GM19043 (cell line): ENCODE measurements around the gene WDFY4.

Experiments
- ATAC-seq: cut with Tn5 transposase; IDR thresholded peaks from one replicate; pipeline ENCODE4 v1.9.1; 2021; ENCODE audit warnings: low read depth; ENCODE audit not compliant: unreplicated experiment

Gene WDFY4

GRCh38 chr10:48957361-48958151 lies 272.9 kb downstream of the WDFY4 start:
- no peak for ATAC-seq

GRCh38 chr10:48958598-48959190 lies 274.0 kb downstream of the WDFY4 start:
- no peak for ATAC-seq

- no peak for ATAC-seq
Observed at GRCh38 chr10:48964038-48964437, 279.4 kb downstream of the WDFY4 start.

- no peak for ATAC-seq
Observed at GRCh38 chr10:48965460-48965859, 280.8 kb downstream of the WDFY4 start.

GRCh38 chr10:48968036-48968435 lies 283.4 kb downstream of the WDFY4 start:
- no peak for ATAC-seq

GRCh38 chr10:48970046-48970445 lies 285.4 kb downstream of the WDFY4 start:
- no peak for ATAC-seq

GRCh38 chr10:48970654-48971053 lies 286.0 kb downstream of the WDFY4 start:
- ATAC-seq, result no peak

GRCh38 chr10:48973065-48973464 lies 288.4 kb downstream of the WDFY4 start:
- ATAC-seq, result no peak

GRCh38 chr10:48974510-48975156 lies 290.0 kb downstream of the WDFY4 start:
- ATAC-seq, result no peak

GRCh38 chr10:48976196-48976595 lies 291.5 kb downstream of the WDFY4 start:
- ATAC-seq, result no peak

- ATAC-seq, result no peak
Observed at GRCh38 chr10:48978318-48978717, 293.6 kb downstream of the WDFY4 start.

GRCh38 chr10:48981310-48981907 lies 296.7 kb downstream of the WDFY4 start:
- ATAC-seq, result no peak

GRCh38 chr10:48982584-48982983 lies 297.9 kb downstream of the WDFY4 start:
- no peak for ATAC-seq

GRCh38 chr10:48983648-48984351 lies 299.1 kb downstream of the WDFY4 start:
- ATAC-seq, result no peak

- no peak for ATAC-seq
Observed at GRCh38 chr10:48985621-48986158, 301.0 kb downstream of the WDFY4 start.

GRCh38 chr10:48990226-48990625 lies 305.6 kb downstream of the WDFY4 start:
- no peak for ATAC-seq

- ATAC-seq, result no peak
Observed at GRCh38 chr10:48993627-48994026, 309.0 kb downstream of the WDFY4 start.

- no peak for ATAC-seq
Observed at GRCh38 chr10:48996329-48996728, 311.7 kb downstream of the WDFY4 start.

GRCh38 chr10:48999346-48999745 lies 314.7 kb downstream of the WDFY4 start:
- ATAC-seq, result no peak
